Breast epithelium (tissue), 3 donors: ENCODE measurements around the gene SLC16A7.

ENCODE experiments used
- CTCF ChIP-seq, 3 donors: fragments of 450-650 bp; IDR thresholded peaks; one replicate each; pipeline ENCODE4 v1.5.1; 2016 to 2017; ENCODE audit warnings: antibody characterized with exemption in 3 of 3, mild to moderate bottlenecking in 3 of 3, moderate library complexity in 3 of 3
- POLR2A ChIP-seq: fragments of 450-650 bp; IDR thresholded peaks from one replicate; pipeline ENCODE4 v1.6.1; 2016; ENCODE audit warnings: antibody characterized with exemption, mild to moderate bottlenecking, moderate library complexity
- POLR2AphosphoS5 ChIP-seq, 3 donors: sonication (generic); formaldehyde crosslinking; IDR thresholded peaks; one replicate each; pipeline ENCODE4 v1.6.1; 2017; ENCODE audit warnings: antibody characterized with exemption in 3 of 3

- no peak for TF ChIP-seq CTCF (IDR thresholded peaks at IDR 0.05)
- TF ChIP-seq POLR2A, result no peak
- TF ChIP-seq POLR2AphosphoS5 (IDR thresholded peaks at IDR 0.05), result no peak
Measured at GRCh38 chr12:59649203-59649602, 53.4 kb downstream of the SLC16A7 start.
